AML-193 (cell line): ENCODE data around the gene SDC4.

ENCODE experiments used
- DNase-seq, 2 experiments: peaks; one replicate each; lab custom pipeline; 2025; lab: John Stamatoyannopoulos, UW

SDC4 gene

DNA sequence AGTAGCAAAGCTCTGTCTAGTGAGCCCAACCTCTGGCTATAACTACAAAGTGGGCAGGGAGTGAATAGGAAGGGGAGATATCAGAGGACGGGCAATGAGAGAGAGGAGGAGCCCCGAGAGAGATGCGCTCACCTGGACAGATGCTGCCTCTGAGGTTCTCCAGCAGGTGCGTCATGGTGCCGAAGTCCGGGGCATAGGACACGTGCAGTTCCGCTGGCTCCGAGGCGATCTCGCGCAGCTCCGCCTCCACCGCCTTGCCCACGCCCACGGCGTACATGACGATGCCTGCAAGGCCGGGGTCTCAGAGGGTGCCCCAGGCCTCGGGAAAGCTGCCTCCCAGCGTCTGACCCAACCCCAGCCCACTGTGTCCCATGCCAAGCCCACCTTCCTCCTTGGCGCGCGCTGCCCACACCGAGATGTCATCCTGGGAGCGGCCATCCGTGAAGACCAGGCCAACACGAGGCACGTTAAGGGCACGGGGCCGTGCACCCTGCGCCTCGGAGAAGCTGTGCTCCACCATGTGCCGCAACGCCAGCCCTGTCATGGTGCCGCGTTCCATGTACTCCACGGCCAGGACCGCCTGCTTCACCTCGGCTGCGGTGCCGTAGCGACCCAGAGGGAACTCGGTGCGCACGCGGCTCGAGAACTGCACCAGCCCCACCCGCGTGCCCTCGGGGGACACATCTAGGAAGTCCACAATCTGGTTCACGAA is 50.3 kb downstream of the SDC4 start:
- DNase-seq = no peak

DNA sequence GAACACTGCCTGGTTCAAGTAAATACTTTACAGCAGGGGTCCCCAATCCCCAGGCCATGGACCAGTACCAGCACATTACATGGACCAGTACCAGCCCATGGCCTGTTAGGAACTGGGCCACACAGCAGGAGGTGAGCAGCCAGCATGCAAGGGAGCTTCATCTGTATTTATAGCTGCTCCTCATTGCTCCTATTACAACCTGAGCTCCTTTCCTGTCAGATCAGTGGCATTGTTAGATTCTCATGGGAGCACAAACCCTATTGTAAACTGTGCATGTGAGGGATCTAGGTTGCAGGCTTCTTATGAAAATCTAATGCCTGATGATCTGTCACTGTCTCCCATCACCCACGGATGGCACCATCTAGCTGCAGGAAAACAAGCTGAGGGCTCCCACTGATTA is 53.6 kb downstream of the SDC4 start:
- no peak for DNase-seq

DNA sequence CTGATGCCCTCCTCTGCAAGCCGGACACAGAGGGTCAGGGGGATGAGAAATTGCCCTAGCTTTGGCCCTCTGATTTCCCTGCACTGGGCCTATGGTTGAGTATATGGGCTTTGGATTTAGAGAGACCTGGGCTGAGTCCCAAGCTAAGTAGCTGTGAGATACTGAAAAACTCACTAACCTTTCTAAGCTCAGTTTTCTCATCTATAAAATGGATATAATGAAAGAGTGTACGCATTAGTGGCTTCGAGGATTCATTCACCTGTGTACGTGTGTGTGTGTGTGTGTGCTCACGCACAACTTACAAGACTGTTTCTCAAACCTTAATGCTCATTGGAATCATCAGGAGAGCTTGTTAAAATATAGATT is 54.2 kb downstream of the SDC4 start:
- no peak for DNase-seq

DNA sequence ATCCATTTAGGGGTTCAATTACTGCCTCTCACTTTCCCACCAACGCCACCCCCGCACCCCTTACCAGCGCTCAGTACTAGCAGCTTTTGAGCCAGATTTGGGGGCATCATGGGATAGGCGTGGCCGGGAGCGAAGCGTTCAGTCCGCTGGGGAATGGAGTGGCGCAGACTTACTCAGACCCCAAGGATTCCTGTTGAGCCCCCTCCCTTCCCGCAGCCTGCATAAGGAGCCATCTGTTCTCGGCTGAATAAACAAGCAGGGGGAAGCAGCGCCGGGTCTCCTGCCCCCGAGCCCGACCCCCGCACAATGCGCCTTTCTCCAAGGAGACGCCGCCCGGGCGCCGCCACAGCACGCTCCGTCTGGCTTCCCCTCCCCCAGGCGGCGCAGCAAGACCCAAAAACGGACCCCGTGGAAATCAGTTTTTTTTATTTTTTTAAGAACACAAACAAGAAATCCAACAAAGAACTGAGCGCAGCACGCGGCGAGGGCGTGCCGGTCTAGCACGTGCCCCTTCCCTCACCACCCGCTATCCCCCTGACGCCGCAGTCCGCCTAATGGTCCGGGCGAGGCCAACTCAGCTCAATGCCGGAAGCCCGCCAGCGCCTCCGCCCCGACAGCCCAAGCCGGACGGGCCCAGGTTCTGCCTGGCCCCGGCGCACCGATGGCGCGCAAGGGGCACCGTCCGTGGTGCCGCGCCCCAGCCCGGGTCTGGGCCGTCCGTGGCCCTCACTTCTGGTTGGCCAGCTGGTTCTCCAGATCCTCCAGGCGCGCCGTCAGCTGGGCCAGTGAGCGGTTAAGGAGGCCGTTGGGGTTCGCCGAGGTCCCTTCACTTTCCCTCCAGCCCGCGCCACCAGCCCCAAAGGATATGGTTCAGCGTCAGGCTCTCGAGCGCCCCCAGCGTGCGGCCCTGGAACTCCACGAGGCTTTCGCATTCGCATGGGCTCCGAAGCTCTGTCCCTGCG is 54.9 kb downstream of the SDC4 start:
- DNase-seq = no peak

DNA sequence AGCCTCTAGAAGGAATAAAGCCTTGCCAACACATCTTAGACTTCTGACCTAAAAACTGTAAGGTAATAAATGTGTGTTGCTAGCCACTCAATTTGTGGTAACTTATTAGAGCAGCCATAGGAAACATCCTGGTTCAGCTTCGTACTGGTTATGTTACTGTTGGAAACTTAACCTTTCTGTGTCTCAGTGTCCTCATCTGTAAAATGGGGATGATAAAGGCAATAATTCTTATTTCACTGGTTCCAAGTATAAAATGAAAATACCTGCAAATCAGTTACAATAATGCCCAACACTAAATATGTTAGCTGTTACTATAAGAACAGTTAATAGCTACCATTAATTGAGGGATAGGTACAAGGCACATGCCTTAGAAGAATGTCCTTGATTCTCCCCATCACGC is 55.9 kb downstream of the SDC4 start:
- DNase-seq = no peak

DNA sequence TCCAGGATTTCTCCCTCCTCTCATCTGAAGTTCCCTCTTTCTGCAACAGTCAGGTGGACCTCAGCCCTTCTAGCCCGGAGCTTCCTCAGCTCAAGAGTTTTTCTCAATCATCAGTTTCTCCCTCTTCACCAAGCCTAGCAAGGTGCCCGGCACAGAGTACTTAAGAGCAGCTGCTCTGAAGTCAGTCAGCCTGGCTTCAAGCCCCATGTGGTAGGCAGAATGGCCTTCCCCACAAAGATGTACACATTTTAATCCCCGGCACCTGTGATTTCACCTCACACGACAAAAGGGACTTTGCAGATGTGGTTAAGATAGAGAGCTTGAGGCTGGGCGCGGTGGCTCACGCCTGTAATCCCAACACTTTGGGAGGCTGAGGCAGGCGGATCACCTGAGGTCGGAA is 56.7 kb downstream of the SDC4 start:
- DNase-seq = no peak

DNA sequence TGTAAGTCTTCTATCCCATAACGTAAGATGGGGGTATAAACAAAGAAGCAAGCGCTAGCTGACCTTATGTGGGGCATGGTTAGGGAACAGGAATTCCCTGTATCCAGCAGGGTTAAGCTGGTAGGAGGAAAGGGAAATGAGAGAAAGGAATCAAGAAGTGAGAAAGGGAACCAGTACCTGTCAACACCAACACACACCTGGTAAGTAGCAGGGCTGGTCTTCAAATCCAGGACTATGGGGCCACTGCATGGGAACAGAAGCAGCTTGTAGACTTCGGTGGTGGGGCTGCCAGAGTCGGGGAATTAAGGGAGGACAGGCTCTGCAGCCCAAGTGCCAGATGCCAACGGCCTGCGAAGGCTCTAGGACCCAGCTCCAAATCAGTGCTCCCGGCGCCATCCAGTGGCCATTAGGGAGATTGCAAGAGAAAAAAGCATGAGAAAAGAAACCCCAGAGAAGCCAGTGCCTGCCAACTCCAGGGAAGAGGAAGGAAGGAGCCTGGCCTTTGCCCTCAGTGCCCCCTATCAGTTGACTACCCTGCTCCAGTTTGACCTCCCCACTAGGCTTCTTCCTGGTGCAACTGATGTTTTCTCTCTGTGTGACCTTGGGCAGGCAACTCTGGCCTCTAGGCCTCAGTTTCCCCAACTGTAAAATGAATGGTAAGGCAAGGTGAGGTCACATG is 57.4 kb downstream of the SDC4 start:
- peak; percentile 78 to 85 for DNase-seq

DNA sequence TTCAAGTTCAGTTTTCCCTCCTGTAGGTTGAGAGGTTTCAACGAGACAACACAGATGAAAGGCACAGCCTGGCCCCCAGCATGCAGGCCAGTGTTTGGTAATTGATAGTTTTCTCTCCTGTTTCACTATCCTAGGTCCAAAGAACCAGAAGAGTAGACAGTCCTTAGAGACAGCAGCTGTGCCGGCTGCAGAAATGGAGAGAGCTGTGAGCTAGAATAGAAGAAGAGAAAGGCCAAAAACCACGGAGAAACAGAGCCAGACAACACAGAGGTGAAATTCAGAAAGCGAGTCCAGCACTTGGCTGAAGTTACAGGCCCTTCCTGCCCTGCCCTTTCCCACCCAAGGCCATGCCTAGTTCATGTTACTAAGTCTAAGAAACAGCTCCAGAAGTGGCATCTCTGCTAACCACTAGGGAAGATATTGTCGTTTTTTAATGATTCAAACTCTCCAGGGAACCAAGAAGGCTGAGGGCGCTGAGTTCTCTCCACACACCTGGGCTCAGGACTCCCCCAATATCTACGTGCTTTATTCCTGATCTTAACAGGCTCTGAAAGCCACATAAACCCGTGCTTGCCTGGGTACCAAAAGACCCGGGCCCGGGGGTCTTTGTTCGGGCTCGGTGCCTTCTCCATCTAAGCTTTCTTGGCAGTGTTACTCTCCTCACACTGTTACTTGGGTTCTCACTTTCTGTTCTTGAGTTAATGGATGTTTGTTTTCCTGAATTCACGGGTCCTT is 58.1 kb downstream of the SDC4 start:
- DNase-seq = no peak

DNA sequence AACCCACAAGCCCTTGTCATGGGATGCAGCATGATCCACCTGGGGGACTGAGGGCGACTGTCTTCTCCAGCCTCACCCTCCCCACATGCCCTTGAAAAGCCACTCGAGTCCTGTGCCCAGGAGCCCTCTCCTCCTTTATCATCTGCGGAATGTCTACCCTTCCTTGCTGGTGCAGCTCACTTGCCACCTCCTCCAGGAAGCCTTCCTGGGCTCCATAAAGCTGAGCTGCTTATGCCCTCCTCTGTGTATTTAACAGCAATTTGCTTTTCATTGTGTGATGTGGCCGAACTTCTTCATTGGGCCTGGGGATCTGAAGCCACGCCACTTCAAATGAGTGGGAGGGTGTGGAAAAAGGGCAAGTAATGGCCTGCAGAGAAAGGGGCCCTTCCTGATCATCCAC is 59.4 kb downstream of the SDC4 start:
- no peak for DNase-seq

DNA sequence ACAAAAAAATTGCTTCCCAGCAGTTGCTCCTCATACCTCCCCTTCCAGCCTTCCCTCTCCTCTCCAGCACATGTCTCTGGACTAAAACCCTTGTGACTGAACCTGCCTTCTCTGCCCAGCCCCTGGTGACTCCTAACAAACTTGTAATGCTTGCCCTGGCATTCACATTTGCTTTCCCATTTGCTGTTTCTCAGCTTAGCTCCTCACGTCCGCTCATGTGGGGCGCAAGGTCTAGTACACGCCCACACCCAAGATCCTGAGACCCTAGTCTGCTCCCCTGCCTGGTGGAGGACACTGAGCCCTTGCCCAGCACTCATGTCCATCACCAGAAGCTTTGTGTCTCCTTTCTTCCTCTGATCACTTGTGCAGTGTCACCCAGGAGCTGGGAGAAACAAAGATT is 59.8 kb downstream of the SDC4 start:
- no peak for DNase-seq

DNA sequence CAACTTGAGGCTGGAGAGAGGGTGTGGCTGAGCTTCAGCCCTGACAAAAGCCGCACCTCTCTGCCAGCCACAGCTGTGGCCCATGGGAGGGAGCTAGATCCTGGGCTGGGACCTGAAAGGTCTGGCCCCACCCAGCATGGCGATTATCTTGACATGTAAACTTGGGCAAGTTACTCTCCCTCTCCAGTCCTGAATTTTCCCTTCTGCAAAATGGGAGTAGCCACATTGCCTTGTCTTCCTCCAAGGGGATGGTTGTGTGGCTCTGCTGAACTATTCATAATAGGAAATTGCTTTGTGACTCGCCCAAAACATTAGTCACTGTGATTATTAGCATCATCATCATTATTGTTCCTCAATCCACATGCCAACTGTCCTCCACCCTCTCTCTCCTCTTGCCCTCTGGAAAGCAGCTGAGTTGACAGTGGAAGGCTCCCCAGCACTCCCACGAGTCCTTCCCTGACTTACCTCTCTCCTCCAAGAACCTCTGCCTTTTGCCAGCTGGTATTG is 64.6 kb downstream of the SDC4 start:
- DNase-seq = no peak

DNA sequence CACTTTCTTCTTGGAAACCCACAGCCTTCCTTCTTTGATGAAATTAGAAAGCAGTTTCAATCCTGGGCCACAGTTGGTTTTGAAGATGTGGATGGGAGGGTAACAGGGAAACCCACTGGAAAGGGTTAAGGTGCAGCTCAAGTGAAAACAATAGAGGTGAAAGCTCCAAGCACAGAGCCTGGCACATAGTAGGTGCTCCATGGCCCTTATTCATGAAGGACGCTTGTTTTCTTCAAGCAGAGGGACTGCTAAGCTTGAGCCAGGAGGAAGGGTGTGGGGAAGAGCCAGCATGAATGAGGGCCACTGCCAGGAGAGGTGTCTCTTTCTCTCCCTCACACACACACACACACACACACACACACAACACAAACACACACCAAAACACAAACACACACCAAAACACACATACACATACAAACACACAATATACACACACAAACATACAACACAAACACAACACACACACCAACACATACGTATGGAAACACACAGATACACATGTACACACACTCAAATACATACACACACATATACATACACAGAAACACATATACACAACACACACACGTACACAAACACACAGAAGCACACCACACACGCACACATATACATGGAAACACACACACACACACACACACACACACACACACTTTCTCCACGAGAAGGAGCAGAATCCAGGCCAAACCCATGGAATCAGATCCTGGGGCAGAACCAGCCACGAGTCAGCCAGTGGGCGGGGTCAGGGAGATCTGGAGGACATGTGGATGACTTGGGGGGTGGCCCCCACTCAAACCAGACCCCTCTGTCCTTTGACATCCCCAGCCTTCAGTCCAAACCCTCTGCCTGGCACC is 65.3 kb downstream of the SDC4 start:
- DNase-seq = no peak

DNA sequence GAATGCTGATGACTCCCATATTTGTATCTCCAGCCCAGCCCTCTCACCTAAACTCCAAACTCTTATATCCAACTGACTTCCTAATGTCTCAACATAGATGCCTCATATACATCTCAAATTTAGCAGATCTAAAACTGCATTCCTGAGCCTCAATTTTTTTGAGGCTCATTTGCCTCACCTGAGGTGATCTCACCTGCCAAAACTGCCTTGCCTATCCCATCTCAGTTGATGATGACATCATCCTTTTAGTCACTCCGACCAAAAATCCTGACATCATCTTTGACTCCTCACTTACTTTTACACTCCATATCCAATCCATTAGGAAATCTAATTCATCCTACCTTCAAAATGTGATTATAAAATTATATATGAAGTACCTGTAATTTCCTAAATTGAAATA is 68.2 kb downstream of the SDC4 start:
- DNase-seq = no peak

DNA sequence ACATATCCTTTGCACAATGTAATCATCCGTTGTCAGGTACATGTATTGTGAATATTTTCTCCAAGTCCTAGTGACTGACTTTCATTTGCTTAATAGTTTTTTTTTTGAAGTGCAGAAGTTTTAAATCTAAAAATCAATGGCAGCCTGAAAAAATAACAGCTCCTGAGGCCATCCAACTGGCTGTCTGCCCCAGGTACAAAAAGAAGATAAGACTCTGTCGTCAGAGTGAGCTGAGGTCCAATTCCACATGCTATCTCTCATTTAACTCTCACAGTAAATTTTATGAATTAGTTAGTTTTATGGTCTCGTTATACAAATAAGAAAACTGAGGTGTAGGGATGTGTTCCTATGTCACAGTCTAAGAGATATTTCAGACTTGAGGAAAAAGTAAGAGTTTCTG is 72.9 kb downstream of the SDC4 start:
- no peak for DNase-seq
